ENCODE results near the gene ZNF618. TPM values are rescaled to one million over a fixed set of nuclear protein-coding genes. Genes with fewer than 3 reads are reported as not detected.

The ZNF618 gene
- total and polyA plus RNA-seq, 2 experiments from 2014 or later: 20.0 to 26.0 TPM

GRCh38 chr9:114102484-114102883, 226.4 kb downstream of the ZNF618 start:
- H3K27me3 ChIP-seq: peaks cover 69% of the 10 kb centered on the region

GRCh38 chr9:114105236-114105635, 229.1 kb downstream of the ZNF618 start:
- DNase-seq (ENCODE audit: low read depth in 1 of 2, low spot score in 1 of 2): no peak
- Histone ChIP-seq H3K36me3 (no peaks in the 10 kb centered on the region), H3K4me3 (no peak overlapping the region), H3K27ac (no peak overlapping the region), H3K27me3 (peaks cover 42% of the 10 kb centered on the region), H3K4me1 (ENCODE audit: low read depth) (no peaks in the 10 kb centered on the region), H3K9me3 (ENCODE audit: low read depth) (no peaks in the 10 kb centered on the region)
- no peak for TF ChIP-seq CTCF (IDR thresholded peaks at IDR 0.05; ENCODE audit: low read depth, low read length)

More at GRCh38 chr9:114102484-114102883, 226.4 kb downstream of the ZNF618 start:
- no peak for TF ChIP-seq CTCF (IDR thresholded peaks at IDR 0.05; ENCODE audit: low read depth, low read length)
- Histone ChIP-seq H3K4me3 (no peak overlapping the region), H3K36me3 (no peaks in the 10 kb centered on the region), H3K9me3 (ENCODE audit: low read depth) (no peaks in the 10 kb centered on the region), H3K4me1 (ENCODE audit: low read depth) (no peaks in the 10 kb centered on the region), H3K27ac (no peak overlapping the region)
- DNase-seq (ENCODE audit: low read depth in 1 of 2, low spot score in 1 of 2): no peak

Other genes starting within 250 kb of the ZNF618 start
- not detected in 2 replicates for gene AMBP, start 202.0 kb downstream of the ZNF618 start, total RNA-seq
- gene AMBP, start 202.0 kb downstream of the ZNF618 start, polyA plus RNA-seq: 0.64 TPM in 1 of 2 replicates, not detected in the other
- 0.04 and 1.1 TPM in 2 replicates for gene KIF12, start 223.0 kb downstream of the ZNF618 start, total RNA-seq
- gene KIF12, start 223.0 kb downstream of the ZNF618 start, polyA plus RNA-seq: 0.64 and 1.6 TPM in 2 replicates

Data from cardiac muscle cell (in vitro differentiated cells and primary cell).